Endodermal cell (in vitro differentiated cells): ENCODE measurements around the gene TTLL11. TPM values are rescaled to one million over a fixed set of nuclear protein-coding genes. Genes with fewer than 3 reads are reported as not detected.

Experiments used
- DNase-seq: peaks from one replicate; pipeline ENCODE4 v3.0.0-alpha.2; 2017
- H3K27ac ChIP-seq: 2 replicates; pipeline ENCODE4 v1.5.1; 2013; ENCODE audit warnings: mild to moderate bottlenecking, low read depth, low read length, moderate library complexity
- H3K27me3 ChIP-seq: 2 replicates; pipeline ENCODE4 v1.6.1; 2013; ENCODE audit warnings: mild to moderate bottlenecking, low read length, moderate library complexity; ENCODE audit not compliant: insufficient read depth, control insufficient read depth, poor library complexity, severe bottlenecking
- H3K36me3 ChIP-seq: 2 replicates; pipeline ENCODE4 v1.7.0; 2013; ENCODE audit warnings: mild to moderate bottlenecking, low read length, moderate library complexity; ENCODE audit not compliant: control insufficient read depth, insufficient read depth
- H3K4me1 ChIP-seq: one replicate; pipeline ENCODE4 v1.7.0; 2013; ENCODE audit warnings: low read length; ENCODE audit not compliant: control insufficient read depth, insufficient read depth
- H3K4me3 ChIP-seq: 2 replicates; pipeline ENCODE4 v1.5.1; 2013; ENCODE audit warnings: mild to moderate bottlenecking, low read length, moderate library complexity
- H3K9ac ChIP-seq: 2 replicates; pipeline ENCODE4 v1.6.1; 2013; ENCODE audit warnings: mild to moderate bottlenecking, low read length, moderate library complexity; ENCODE audit not compliant: poor library complexity, severe bottlenecking; ENCODE audit errors: extremely low read depth
- H3K9me3 ChIP-seq: 2 replicates; pipeline ENCODE4 v1.6.1; 2013; ENCODE audit warnings: mild to moderate bottlenecking, low read length, moderate library complexity; ENCODE audit not compliant: control insufficient read depth
- H3K27ac Mint-ChIP-seq: 2 replicates; pipeline ENCODE4 v1.8.0; 2020; ENCODE audit warnings: mixed read lengths
- H3K27me3 Mint-ChIP-seq: 2 replicates; pipeline ENCODE4 v1.8.0; 2021; ENCODE audit warnings: mild to moderate bottlenecking, mixed read lengths; ENCODE audit not compliant: insufficient read depth
- H3K36me3 Mint-ChIP-seq: 2 replicates; pipeline ENCODE4 v1.8.0; 2020; ENCODE audit warnings: low read depth, mixed read lengths
- H3K4me1 Mint-ChIP-seq: 2 replicates; pipeline ENCODE4 v1.8.0; 2020; ENCODE audit warnings: mixed read lengths
- H3K4me3 Mint-ChIP-seq: 2 replicates; pipeline ENCODE4 v1.8.0; 2020; ENCODE audit warnings: mild to moderate bottlenecking, moderate library complexity, mixed read lengths
- H3K9me3 Mint-ChIP-seq: 2 replicates; pipeline ENCODE4 v1.8.0; 2020; ENCODE audit warnings: mild to moderate bottlenecking, mixed read lengths
- WGBS, 2 experiments: methylation state at CpG; one replicate each; pipeline versions ENCODE4 v1.1.5 to v1.1.7; 2013; ENCODE audit warnings: missing lambda C conversion rate in 2 of 2, mixed read lengths in 1 of 2; ENCODE audit not compliant: insufficient coverage in 1 of 2, insufficient read length in 1 of 2; 5-methylcytosine and 5-hydroxymethylcytosine counted together
- total RNA-seq, 2 donors: library from RNA; stranded (reverse); fragmentation: NEBNext Ultra II Directional in 1 of 2; extraction: Animal tissue kit (Norgen Biotek cat#: 25700) in 1 of 2; gene quantifications; 2 replicates in 1 of 2; 3 replicates in 1 of 2; pipeline ENCODE4 v1.2.1, GENCODE V29; 2021
- TF ChIP-seq, protein P1 (sequence below): fragments of 200-600 bp; sonication (generic); conservative IDR thresholded peaks from 2 replicates; pipeline ENCODE4 v1.5.0; 2021; ENCODE audit warnings: antibody characterized with exemption, mild to moderate bottlenecking

Gene TTLL11
- total RNA-seq, 2 donors from 2014 or later = 0.68 TPM; not detected in 1

DNA sequence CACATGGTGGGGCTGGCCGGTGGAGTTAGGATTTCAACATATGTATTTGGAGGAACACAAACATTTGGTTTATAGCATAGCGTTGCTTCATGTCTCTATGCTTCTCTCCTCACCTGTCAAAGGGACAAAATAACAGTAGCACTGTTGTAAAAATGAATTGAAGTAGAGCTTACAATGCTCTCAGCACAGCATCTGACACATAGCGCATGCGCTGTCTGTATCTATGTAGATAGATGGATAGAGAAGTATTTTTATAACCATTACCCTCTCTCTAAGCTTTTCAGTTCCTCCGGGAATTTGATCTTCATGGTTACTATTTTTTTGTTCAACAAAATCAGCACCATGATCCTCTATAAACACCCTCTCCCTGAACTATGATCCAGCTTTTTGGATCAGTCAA, 166.0 kb downstream of the TTLL11 start:
- Mint-ChIP-seq H3K9me3 (no peaks in the 10 kb centered on the region), H3K36me3 (no peaks in the 10 kb centered on the region), H3K4me3 (no peak overlapping the region), H3K27me3 (no peaks in the 10 kb centered on the region), H3K4me1 (no peaks in the 10 kb centered on the region), H3K27ac (no peak overlapping the region)
- Histone ChIP-seq H3K4me1 (no peaks in the 10 kb centered on the region), H3K27me3 (no peaks in the 10 kb centered on the region), H3K36me3 (no peaks in the 10 kb centered on the region), H3K9me3 (no peaks in the 10 kb centered on the region), H3K9ac (no peak overlapping the region), H3K27ac (no peak overlapping the region), H3K4me3 (no peak overlapping the region)
- DNase-seq = no peak
- WGBS, 2 experiments = 89 to 90% methylated on average over 2 to 3 of the region's 5 CpGs
- TF ChIP-seq, protein P1, sequence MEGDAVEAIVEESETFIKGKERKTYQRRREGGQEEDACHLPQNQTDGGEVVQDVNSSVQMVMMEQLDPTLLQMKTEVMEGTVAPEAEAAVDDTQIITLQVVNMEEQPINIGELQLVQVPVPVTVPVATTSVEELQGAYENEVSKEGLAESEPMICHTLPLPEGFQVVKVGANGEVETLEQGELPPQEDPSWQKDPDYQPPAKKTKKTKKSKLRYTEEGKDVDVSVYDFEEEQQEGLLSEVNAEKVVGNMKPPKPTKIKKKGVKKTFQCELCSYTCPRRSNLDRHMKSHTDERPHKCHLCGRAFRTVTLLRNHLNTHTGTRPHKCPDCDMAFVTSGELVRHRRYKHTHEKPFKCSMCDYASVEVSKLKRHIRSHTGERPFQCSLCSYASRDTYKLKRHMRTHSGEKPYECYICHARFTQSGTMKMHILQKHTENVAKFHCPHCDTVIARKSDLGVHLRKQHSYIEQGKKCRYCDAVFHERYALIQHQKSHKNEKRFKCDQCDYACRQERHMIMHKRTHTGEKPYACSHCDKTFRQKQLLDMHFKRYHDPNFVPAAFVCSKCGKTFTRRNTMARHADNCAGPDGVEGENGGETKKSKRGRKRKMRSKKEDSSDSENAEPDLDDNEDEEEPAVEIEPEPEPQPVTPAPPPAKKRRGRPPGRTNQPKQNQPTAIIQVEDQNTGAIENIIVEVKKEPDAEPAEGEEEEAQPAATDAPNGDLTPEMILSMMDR = no peak

DNA sequence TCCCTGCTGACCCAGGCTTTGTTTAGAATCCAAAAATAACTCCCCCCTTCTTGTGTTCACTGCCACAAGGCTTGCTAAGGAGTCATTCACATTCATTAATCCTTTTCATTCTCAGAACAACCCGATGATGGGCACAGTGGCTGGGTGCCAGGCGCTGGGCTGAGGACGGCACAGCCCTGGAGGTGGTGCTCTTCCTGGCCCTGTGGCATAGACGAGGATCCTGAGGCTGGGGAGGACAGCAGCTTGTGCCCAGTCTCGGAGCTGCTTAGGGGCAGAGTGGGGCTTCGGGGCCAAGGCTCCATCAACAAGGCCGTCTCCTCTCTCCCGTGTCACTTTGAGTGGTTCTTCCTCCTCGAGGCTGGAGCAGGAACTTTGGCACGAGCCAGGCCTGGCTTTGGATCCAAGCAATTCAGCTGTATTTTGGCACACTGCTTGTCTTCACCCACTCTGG, 166.7 kb downstream of the TTLL11 start:
- Mint-ChIP-seq H3K36me3 (no peaks in the 10 kb centered on the region), H3K27ac (no peak overlapping the region), H3K9me3 (no peaks in the 10 kb centered on the region), H3K4me3 (no peak overlapping the region), H3K4me1 (peaks cover 2% of the 10 kb centered on the region), H3K27me3 (no peaks in the 10 kb centered on the region)
- no peaks in the 10 kb centered on the region for H3K36me3 ChIP-seq
- H3K4me1 ChIP-seq = no peaks in the 10 kb centered on the region
- no peak overlapping the region for H3K27ac ChIP-seq
- H3K9me3 ChIP-seq = no peaks in the 10 kb centered on the region
- TF ChIP-seq, protein P1 = no peak
- DNase-seq = no peak
- H3K27me3 ChIP-seq = no peaks in the 10 kb centered on the region
- 89% methylated on average over 7 to 10 of the region's 10 CpGs for WGBS, 2 experiments
- no peak overlapping the region for H3K4me3 ChIP-seq
- H3K9ac ChIP-seq = no peak overlapping the region

DNA sequence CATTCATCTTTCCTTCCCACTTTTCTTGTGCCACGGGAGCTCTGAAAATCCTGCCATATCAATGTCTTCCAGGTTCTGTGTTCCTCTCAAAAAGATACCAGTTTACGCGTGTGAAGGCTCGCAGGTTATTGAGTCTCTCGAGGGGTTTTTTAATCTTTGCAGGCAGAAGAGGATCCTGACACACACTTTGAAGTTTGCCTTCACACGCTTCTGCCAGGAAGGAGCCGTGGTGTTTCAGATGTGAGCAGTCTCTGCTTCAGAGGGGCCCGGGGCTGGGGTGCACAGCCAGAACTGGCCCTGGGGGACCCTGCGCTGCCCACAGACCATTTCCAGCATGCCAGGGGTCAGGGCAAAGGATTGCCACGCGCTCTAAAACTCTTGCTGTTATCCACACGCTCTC, 167.2 kb downstream of the TTLL11 start:
- Histone ChIP-seq H3K36me3 (no peaks in the 10 kb centered on the region), H3K27ac (no peak overlapping the region), H3K9me3 (no peaks in the 10 kb centered on the region), H3K4me3 (no peak overlapping the region), H3K27me3 (no peaks in the 10 kb centered on the region), H3K9ac (no peak overlapping the region), H3K4me1 (no peaks in the 10 kb centered on the region)
- 91% methylated on average over 12 of the region's 12 CpGs for WGBS, 2 experiments
- no peaks in the 10 kb centered on the region for H3K36me3 Mint-ChIP-seq
- H3K27ac Mint-ChIP-seq = no peak overlapping the region
- peaks cover 5% of the 10 kb centered on the region for H3K4me1 Mint-ChIP-seq
- no peaks in the 10 kb centered on the region for H3K27me3 Mint-ChIP-seq
- no peak overlapping the region for H3K4me3 Mint-ChIP-seq
- TF ChIP-seq, protein P1 = no peak
- no peak for DNase-seq
- no peaks in the 10 kb centered on the region for H3K9me3 Mint-ChIP-seq
